ENCODE data around the gene SLITRK4. TPM values are rescaled to one million over a fixed set of nuclear protein-coding genes. Genes with fewer than 3 reads are reported as not detected.

SLITRK4 gene
- total and polyA plus RNA-seq, 2 of the 13 experiments (the other 11 are each of a cell fraction or from before 2014, with no cell fraction given) = not detected

- ATAC-seq (no peak), DNase-seq (ENCODE audit: low spot score) (no peak), FAIRE-seq (no peak)
- in situ Hi-C loops (cut with HindIII; ENCODE audit: extremely low pct_ligation_motif_present, low pct_unique_long_range_greater_than_20kb) (no loop called here), intact Hi-C loops (cut with micrococcal nuclease; ENCODE audit: unreplicated experiment) (no loop called here)
- no peak for TF ChIP-seq REXO4 (CRISPR knock-in tag; IDR thresholded peaks at IDR 0.05; ENCODE audit: borderline replicate concordance)
- no TSS peak for BruUV-seq (replicated peaks)
- H3K4me2 ChIP-seq (ENCODE audit: low read depth, low read length) = no peak overlapping the region
- H3K79me2 ChIP-seq (ENCODE audit: insufficient read depth, low read length) = no peaks in the 10 kb centered on the region
- 0% methylated on average over 2 of the region's 2 CpGs for WGBS (ENCODE audit: low lambda C conversion rate)
- H3K4me3 ChIP-seq (replicated peaks in 1 of 3; ENCODE audit: insufficient read depth in 1 of 3, low read depth in 2 of 3, low read length in 3 of 3) = no peak overlapping the region
- H3K9me3 ChIP-seq (ENCODE audit: low read length) = peaks cover 85% of the 10 kb centered on the region
- CTCF ChIA-PET (ENCODE audit: low intra/inter-chr PET ratio, low total read pairs) = no interaction called here
- H3K27ac ChIP-seq (ENCODE audit: extremely low read length, insufficient read depth, low read length) = no peak overlapping the region
- no peaks in the 10 kb centered on the region for H3K36me3 ChIP-seq (replicated peaks in 1 of 2; ENCODE audit: control insufficient read depth in 1 of 2, insufficient read depth in 2 of 2, low read length in 2 of 2)
- no peaks in the 10 kb centered on the region for H4K20me1 ChIP-seq (ENCODE audit: insufficient read depth, low read length)
- no peaks in the 10 kb centered on the region for H3K4me1 ChIP-seq (ENCODE audit: insufficient read depth, low read length)
- no peak overlapping the region for H3K9ac ChIP-seq (ENCODE audit: insufficient read depth, low read depth, low read length)
- H2AFZ ChIP-seq (ENCODE audit: low read length) = no peak overlapping the region
- POLR2A ChIA-PET = no interaction called here
- H3K27me3 ChIP-seq (ENCODE audit: control insufficient read depth in 1 of 2, insufficient read depth in 2 of 2, low read length in 2 of 2) = no peaks in the 10 kb centered on the region
These were observed 55.6 kb downstream of the SLITRK4 start for GRCh38 chrX:143580266-143580665.

Other genes with a start within 250 kb of the SLITRK4 start
- gene SPANXN3, start 118.6 kb downstream of the SLITRK4 start, total RNA-seq (2016; rRNA removed; fragmentation: Illumina TruSeq; extraction: Trizol) = not detected in 2 replicates
- gene SPANXN3, start 118.6 kb downstream of the SLITRK4 start, polyA plus RNA-seq (2011; rRNA removed) = not detected in 2 replicates
- not detected in 2 replicates for gene SPANXN2, start 84.7 kb upstream of the SLITRK4 start, total RNA-seq (2016; rRNA removed; fragmentation: Illumina TruSeq; extraction: Trizol)
- not detected in 2 replicates for gene SPANXN2, start 84.7 kb upstream of the SLITRK4 start, polyA plus RNA-seq (2011; rRNA removed)
- gene UBE2NL, start 248.0 kb upstream of the SLITRK4 start, total RNA-seq (2016; rRNA removed; fragmentation: Illumina TruSeq; extraction: Trizol) = not detected in 2 replicates
- not detected in 2 replicates for gene UBE2NL, start 248.0 kb upstream of the SLITRK4 start, polyA plus RNA-seq (2011; rRNA removed)

All from HepG2 (cell line).